Stimulated activated CD4-positive, alpha-beta T cell treated with anti-CD3 and anti-CD28 coated beads, Interleukin-2, amount 100 ng/mL, for 4 hours (primary cell): ENCODE data around the gene ANKS6.

Source experiments
- DNase-seq: peaks from one replicate; pipeline ENCODE4 v3.0.0-alpha.2; 2020; ENCODE audit warnings: low read depth

ANKS6 gene

GRCh38 chr9:98790842-98791607 is 5.3 kb downstream of the ANKS6 start:
- DNase-seq: no peak

- no peak for DNase-seq
These were observed 6.1 kb downstream of the ANKS6 start for GRCh38 chr9:98790134-98790841.

- DNase-seq: no peak
These were observed 6.7 kb downstream of the ANKS6 start for GRCh38 chr9:98789483-98790133.

GRCh38 chr9:98787766-98788335 is 8.5 kb downstream of the ANKS6 start:
- no peak for DNase-seq

GRCh38 chr9:98786750-98787510 is 9.4 kb downstream of the ANKS6 start:
- DNase-seq: no peak

GRCh38 chr9:98784831-98785806 is 11.2 kb downstream of the ANKS6 start:
- DNase-seq: no peak

- DNase-seq: no peak
These were observed 12.7 kb downstream of the ANKS6 start for GRCh38 chr9:98783518-98784226.

- DNase-seq: no peak
These were observed 14.6 kb downstream of the ANKS6 start for GRCh38 chr9:98781588-98782383.

GRCh38 chr9:98780059-98780749 is 16.2 kb downstream of the ANKS6 start:
- DNase-seq: no peak

GRCh38 chr9:98778711-98779530 is 17.4 kb downstream of the ANKS6 start:
- no peak for DNase-seq

GRCh38 chr9:98778251-98778650 is 18.1 kb downstream of the ANKS6 start:
- no peak for DNase-seq

GRCh38 chr9:98777618-98778017 is 18.7 kb downstream of the ANKS6 start:
- no peak for DNase-seq

GRCh38 chr9:98775831-98776441 is 20.4 kb downstream of the ANKS6 start:
- no peak for DNase-seq

GRCh38 chr9:98774746-98775145 is 21.6 kb downstream of the ANKS6 start:
- no peak for DNase-seq

- no peak for DNase-seq
These were observed 22.6 kb downstream of the ANKS6 start for GRCh38 chr9:98773721-98774120.

- no peak for DNase-seq
These were observed 23.8 kb downstream of the ANKS6 start for GRCh38 chr9:98772364-98773155.
